Measurements from ENCODE around the gene ATG7. TPM values are rescaled to one million over a fixed set of nuclear protein-coding genes. Genes with fewer than 3 reads are reported as not detected.

The ATG7 gene
- polyA plus RNA-seq, 1 donor (not counting 4 experiments of a cell fraction or from before 2014, with no cell fraction given): 27.9 TPM

DNA sequence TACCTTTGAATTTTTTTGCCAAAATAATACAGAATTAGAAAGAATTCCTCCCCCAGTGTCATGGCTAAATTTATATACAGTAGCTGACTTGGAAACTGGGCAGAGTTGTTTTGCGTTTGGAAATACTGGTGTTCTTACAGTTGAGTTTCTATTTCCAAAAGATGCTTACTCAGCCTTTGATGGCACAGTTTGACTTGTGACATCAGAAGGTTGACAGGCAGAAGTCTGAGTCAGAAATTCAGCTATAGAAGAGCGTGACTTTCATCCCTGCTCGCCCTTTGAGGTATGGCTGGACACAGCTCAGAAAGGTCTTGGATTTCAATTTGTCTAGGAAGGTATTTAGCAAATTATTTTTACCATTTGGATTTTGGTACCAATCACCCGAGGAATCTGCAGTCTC, 195.7 kb downstream of the ATG7 start:
- no peaks in the 10 kb centered on the region for H3K27me3 ChIP-seq (ENCODE audit: control insufficient read depth, extremely low read depth, insufficient read depth, low read length)
- TF ChIP-seq CTCF (optimal IDR thresholded peaks at IDR 0.05 in 1 of 3, IDR thresholded peaks at IDR 0.05 in 1 of 3, conservative IDR thresholded peaks at IDR 0.05 in 1 of 3; ENCODE audit: extremely low read depth in 1 of 3, insufficient read depth in 2 of 3, low read length in 3 of 3): no peak
- TF ChIP-seq EZH2 (IDR thresholded peaks at IDR 0.05; ENCODE audit: low read length): no peak
- DNase-seq (ENCODE audit: low read depth, low spot score) (no peak), FAIRE-seq (no peak)
- no peak overlapping the region for H3K4me2 ChIP-seq (ENCODE audit: control insufficient read depth, extremely low read depth, insufficient read depth, low read depth, low read length)
- H2AFZ ChIP-seq (ENCODE audit: control insufficient read depth, low read length): no peak overlapping the region
- no peak overlapping the region for H3K4me3 ChIP-seq (ENCODE audit: control insufficient read depth in 2 of 3, extremely low read depth in 1 of 3, insufficient read depth in 2 of 3, low read depth in 1 of 3, low read length in 3 of 3)
- no peak overlapping the region for H3K27ac ChIP-seq (ENCODE audit: control insufficient read depth, insufficient read depth, low read length)
- no peaks in the 10 kb centered on the region for H3K79me2 ChIP-seq (ENCODE audit: control insufficient read depth, insufficient read depth, low read length)
- H4K20me1 ChIP-seq (ENCODE audit: control insufficient read depth, extremely low read depth, insufficient read depth, low read length): no peaks in the 10 kb centered on the region
- H3K36me3 ChIP-seq (ENCODE audit: control insufficient read depth in 2 of 2, extremely low read depth in 1 of 2, insufficient read depth in 2 of 2, low read length in 2 of 2): peaks cover 1 to 9% of the 10 kb centered on the region in 2 experiments
- H3K4me1 ChIP-seq (ENCODE audit: control insufficient read depth, extremely low read depth, insufficient read depth, low read length): no peaks in the 10 kb centered on the region
- no peak overlapping the region for H3K9ac ChIP-seq (ENCODE audit: control insufficient read depth, extremely low read depth, insufficient read depth, low read length)
- H3K9me3 ChIP-seq (ENCODE audit: control insufficient read depth, low read depth, low read length): no peaks in the 10 kb centered on the region
- H3K9me1 ChIP-seq (ENCODE audit: control insufficient read depth, extremely low read depth, insufficient read depth, low read length): no peaks in the 10 kb centered on the region
- dilution Hi-C loops (cut with MboI; ENCODE audit: extremely low pct_ligation_motif_present, low sequenced_read_pairs): no loop called here

- Histone ChIP-seq H3K27ac (ENCODE audit: control insufficient read depth, insufficient read depth, low read length) (no peak overlapping the region), H4K20me1 (ENCODE audit: control insufficient read depth, extremely low read depth, insufficient read depth, low read length) (no peaks in the 10 kb centered on the region), H3K9me1 (ENCODE audit: control insufficient read depth, extremely low read depth, insufficient read depth, low read length) (no peaks in the 10 kb centered on the region), H3K4me1 (ENCODE audit: control insufficient read depth, extremely low read depth, insufficient read depth, low read length) (no peaks in the 10 kb centered on the region), H3K4me2 (ENCODE audit: control insufficient read depth, extremely low read depth, insufficient read depth, low read depth, low read length) (no peak overlapping the region), H2AFZ (ENCODE audit: control insufficient read depth, low read length) (no peak overlapping the region), H3K4me3 (ENCODE audit: control insufficient read depth in 2 of 3, extremely low read depth in 1 of 3, insufficient read depth in 2 of 3, low read depth in 1 of 3, low read length in 3 of 3) (no peak overlapping the region), H3K27me3 (ENCODE audit: control insufficient read depth, extremely low read depth, insufficient read depth, low read length) (no peaks in the 10 kb centered on the region), H3K9ac (ENCODE audit: control insufficient read depth, extremely low read depth, insufficient read depth, low read length) (no peak overlapping the region), H3K9me3 (ENCODE audit: control insufficient read depth, low read depth, low read length) (no peaks in the 10 kb centered on the region), H3K79me2 (ENCODE audit: control insufficient read depth, insufficient read depth, low read length) (no peaks in the 10 kb centered on the region), H3K36me3 (ENCODE audit: control insufficient read depth in 2 of 2, extremely low read depth in 1 of 2, insufficient read depth in 2 of 2, low read length in 2 of 2) (peaks cover 1 to 9% of the 10 kb centered on the region in 2 experiments)
- DNase-seq (ENCODE audit: low read depth, low spot score) (no peak), FAIRE-seq (no peak)
- dilution Hi-C loops (cut with MboI; ENCODE audit: extremely low pct_ligation_motif_present, low sequenced_read_pairs): no loop called here
- TF ChIP-seq EZH2 (IDR thresholded peaks at IDR 0.05; ENCODE audit: low read length) (no peak), CTCF (optimal IDR thresholded peaks at IDR 0.05 in 1 of 3, IDR thresholded peaks at IDR 0.05 in 1 of 3, conservative IDR thresholded peaks at IDR 0.05 in 1 of 3; ENCODE audit: extremely low read depth in 1 of 3, insufficient read depth in 2 of 3, low read length in 3 of 3) (no peak)
Measured at GRCh38 chr3:11470031-11470853, 198.0 kb downstream of the ATG7 start.

All from keratinocyte (primary cell).